ENCODE results near the gene LAP3.
"Not testable (repeated sequence)": the region's sequence is repeated elsewhere in the genome, so short reads cannot be mapped to it uniquely, and the experiment has no call there.

The LAP3 gene

GRCh38 chr4:17534705-17535104, 42.3 kb upstream of the LAP3 start:
- no peak overlapping the region for H3K4me2 ChIP-seq (ENCODE audit: low read length)
- H3K9me3 ChIP-seq (ENCODE audit: low read length), result no peaks in the 10 kb centered on the region
- no peak overlapping the region for H3K4me3 ChIP-seq (ENCODE audit: low read depth, low read length, poor library complexity, severe bottlenecking)
- no peak overlapping the region for H2AFZ ChIP-seq (ENCODE audit: low read length)
- H3K79me2 ChIP-seq (ENCODE audit: insufficient read depth, low read length), result no peaks in the 10 kb centered on the region
- H3K9ac ChIP-seq (ENCODE audit: low read length), result no peak overlapping the region
- H3K4me1 ChIP-seq (ENCODE audit: insufficient read depth, low read length, severe bottlenecking), result no peaks in the 10 kb centered on the region
- H4K20me1 ChIP-seq (ENCODE audit: insufficient read depth, low read length), result no peaks in the 10 kb centered on the region
- H3K27me3 ChIP-seq (ENCODE audit: insufficient read depth, low read length), result no peaks in the 10 kb centered on the region
- no peak for TF ChIP-seq EZH2 (IDR thresholded peaks at IDR 0.05; ENCODE audit: borderline replicate concordance, low read length)
- TF ChIP-seq, protein P1, sequence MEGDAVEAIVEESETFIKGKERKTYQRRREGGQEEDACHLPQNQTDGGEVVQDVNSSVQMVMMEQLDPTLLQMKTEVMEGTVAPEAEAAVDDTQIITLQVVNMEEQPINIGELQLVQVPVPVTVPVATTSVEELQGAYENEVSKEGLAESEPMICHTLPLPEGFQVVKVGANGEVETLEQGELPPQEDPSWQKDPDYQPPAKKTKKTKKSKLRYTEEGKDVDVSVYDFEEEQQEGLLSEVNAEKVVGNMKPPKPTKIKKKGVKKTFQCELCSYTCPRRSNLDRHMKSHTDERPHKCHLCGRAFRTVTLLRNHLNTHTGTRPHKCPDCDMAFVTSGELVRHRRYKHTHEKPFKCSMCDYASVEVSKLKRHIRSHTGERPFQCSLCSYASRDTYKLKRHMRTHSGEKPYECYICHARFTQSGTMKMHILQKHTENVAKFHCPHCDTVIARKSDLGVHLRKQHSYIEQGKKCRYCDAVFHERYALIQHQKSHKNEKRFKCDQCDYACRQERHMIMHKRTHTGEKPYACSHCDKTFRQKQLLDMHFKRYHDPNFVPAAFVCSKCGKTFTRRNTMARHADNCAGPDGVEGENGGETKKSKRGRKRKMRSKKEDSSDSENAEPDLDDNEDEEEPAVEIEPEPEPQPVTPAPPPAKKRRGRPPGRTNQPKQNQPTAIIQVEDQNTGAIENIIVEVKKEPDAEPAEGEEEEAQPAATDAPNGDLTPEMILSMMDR (IDR thresholded peaks at IDR 0.05; ENCODE audit: low read length), result no peak
- no peaks in the 10 kb centered on the region for H3F3A ChIP-seq (ENCODE audit: insufficient read depth, low read length)
- H3K9me2 ChIP-seq (ENCODE audit: low read depth, low read length), result no peaks in the 10 kb centered on the region
- no peaks in the 10 kb centered on the region for H3K36me3 ChIP-seq (ENCODE audit: insufficient read depth, low read length)
- H3K27ac ChIP-seq (ENCODE audit: low read depth, low read length, poor library complexity, severe bottlenecking), result no peak overlapping the region

- no peak overlapping the region for H3K27ac ChIP-seq (ENCODE audit: low read depth, low read length, poor library complexity, severe bottlenecking)
- no peaks in the 10 kb centered on the region for H3K9me2 ChIP-seq (ENCODE audit: low read depth, low read length)
- H4K20me1 ChIP-seq (ENCODE audit: insufficient read depth, low read length), result no peaks in the 10 kb centered on the region
- H3K4me2 ChIP-seq (ENCODE audit: low read length), result no peak overlapping the region
- H3K79me2 ChIP-seq (ENCODE audit: insufficient read depth, low read length), result no peaks in the 10 kb centered on the region
- H3K9ac ChIP-seq (ENCODE audit: low read length), result no peak overlapping the region
- TF ChIP-seq, protein P1 (IDR thresholded peaks at IDR 0.05; ENCODE audit: low read length), result no peak
- no peak for TF ChIP-seq EZH2 (IDR thresholded peaks at IDR 0.05; ENCODE audit: borderline replicate concordance, low read length)
- no peak overlapping the region for H2AFZ ChIP-seq (ENCODE audit: low read length)
- H3K27me3 ChIP-seq (ENCODE audit: insufficient read depth, low read length), result no peaks in the 10 kb centered on the region
- H3K36me3 ChIP-seq (ENCODE audit: insufficient read depth, low read length), result no peaks in the 10 kb centered on the region
- H3K4me1 ChIP-seq (ENCODE audit: insufficient read depth, low read length, severe bottlenecking), result no peaks in the 10 kb centered on the region
- no peaks in the 10 kb centered on the region for H3F3A ChIP-seq (ENCODE audit: insufficient read depth, low read length)
- no peak overlapping the region for H3K4me3 ChIP-seq (ENCODE audit: low read depth, low read length, poor library complexity, severe bottlenecking)
- no peaks in the 10 kb centered on the region for H3K9me3 ChIP-seq (ENCODE audit: low read length)
Measured at GRCh38 chr4:17535242-17535641, 41.8 kb upstream of the LAP3 start.

GRCh38 chr4:17535906-17536305, 41.1 kb upstream of the LAP3 start:
- H3K36me3 ChIP-seq (ENCODE audit: insufficient read depth, low read length), result no peaks in the 10 kb centered on the region
- TF ChIP-seq, protein P1 (IDR thresholded peaks at IDR 0.05; ENCODE audit: low read length), result no peak
- TF ChIP-seq EZH2 (IDR thresholded peaks at IDR 0.05; ENCODE audit: borderline replicate concordance, low read length), result no peak
- H3F3A ChIP-seq (ENCODE audit: insufficient read depth, low read length), result no peaks in the 10 kb centered on the region
- H3K79me2 ChIP-seq (ENCODE audit: insufficient read depth, low read length), result no peaks in the 10 kb centered on the region
- no peak overlapping the region for H3K9ac ChIP-seq (ENCODE audit: low read length)
- no peak overlapping the region for H3K4me2 ChIP-seq (ENCODE audit: low read length)
- H4K20me1 ChIP-seq (ENCODE audit: insufficient read depth, low read length), result no peaks in the 10 kb centered on the region
- no peaks in the 10 kb centered on the region for H3K27me3 ChIP-seq (ENCODE audit: insufficient read depth, low read length)
- H3K4me3 ChIP-seq (ENCODE audit: low read depth, low read length, poor library complexity, severe bottlenecking), result no peak overlapping the region
- H3K4me1 ChIP-seq (ENCODE audit: insufficient read depth, low read length, severe bottlenecking), result no peaks in the 10 kb centered on the region
- no peaks in the 10 kb centered on the region for H3K9me2 ChIP-seq (ENCODE audit: low read depth, low read length)
- H3K9me3 ChIP-seq (ENCODE audit: low read length), result no peaks in the 10 kb centered on the region
- no peak overlapping the region for H3K27ac ChIP-seq (ENCODE audit: low read depth, low read length, poor library complexity, severe bottlenecking)
- no peak overlapping the region for H2AFZ ChIP-seq (ENCODE audit: low read length)

GRCh38 chr4:17537060-17537459, 39.9 kb upstream of the LAP3 start:
- not testable (repeated sequence) for H3K4me1 ChIP-seq (ENCODE audit: insufficient read depth, low read length, severe bottlenecking)

More at GRCh38 chr4:17537060-17537459, 39.9 kb upstream of the LAP3 start:
- not testable (repeated sequence) for H3K4me2 ChIP-seq (ENCODE audit: low read length); H3K36me3 ChIP-seq (ENCODE audit: insufficient read depth, low read length); H3K9me3 ChIP-seq (ENCODE audit: low read length); H3K4me3 ChIP-seq (ENCODE audit: low read depth, low read length, poor library complexity, severe bottlenecking); H3K79me2 ChIP-seq (ENCODE audit: insufficient read depth, low read length); H3K9ac ChIP-seq (ENCODE audit: low read length); H3K9me2 ChIP-seq (ENCODE audit: low read depth, low read length); H3K27ac ChIP-seq (ENCODE audit: low read depth, low read length, poor library complexity, severe bottlenecking); H2AFZ ChIP-seq (ENCODE audit: low read length); H3F3A ChIP-seq (ENCODE audit: insufficient read depth, low read length); H4K20me1 ChIP-seq (ENCODE audit: insufficient read depth, low read length); H3K27me3 ChIP-seq (ENCODE audit: insufficient read depth, low read length)

Measured in OCI-LY1 (cell line).